ENCODE measurements around the gene SYT15.
"Not testable (repeated sequence)": the region's sequence is repeated elsewhere in the genome, so short reads cannot be mapped to it uniquely, and the experiment has no call there.

The SYT15 gene

DNA sequence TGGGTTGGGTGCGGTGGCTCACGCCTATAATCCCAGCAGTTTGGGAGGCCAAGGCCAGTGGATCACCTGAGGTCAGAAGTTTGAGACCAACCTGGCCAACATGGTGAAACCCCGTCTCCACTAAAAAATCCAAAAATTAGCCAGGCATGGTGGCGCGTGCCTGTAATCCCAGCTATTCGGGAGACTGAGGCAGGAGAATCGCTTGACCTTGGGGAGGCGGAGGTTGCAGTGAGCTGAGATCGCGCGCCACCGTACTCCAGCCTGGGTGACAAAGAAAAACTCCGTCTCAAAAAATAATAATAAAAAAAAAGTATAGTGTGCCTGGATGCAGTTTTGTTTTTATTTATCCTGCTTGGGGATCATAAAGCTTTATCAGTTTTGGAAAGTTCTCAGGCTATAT lies 14.4 kb downstream of the SYT15 start:
- not testable (repeated sequence) for DNase-seq

DNA sequence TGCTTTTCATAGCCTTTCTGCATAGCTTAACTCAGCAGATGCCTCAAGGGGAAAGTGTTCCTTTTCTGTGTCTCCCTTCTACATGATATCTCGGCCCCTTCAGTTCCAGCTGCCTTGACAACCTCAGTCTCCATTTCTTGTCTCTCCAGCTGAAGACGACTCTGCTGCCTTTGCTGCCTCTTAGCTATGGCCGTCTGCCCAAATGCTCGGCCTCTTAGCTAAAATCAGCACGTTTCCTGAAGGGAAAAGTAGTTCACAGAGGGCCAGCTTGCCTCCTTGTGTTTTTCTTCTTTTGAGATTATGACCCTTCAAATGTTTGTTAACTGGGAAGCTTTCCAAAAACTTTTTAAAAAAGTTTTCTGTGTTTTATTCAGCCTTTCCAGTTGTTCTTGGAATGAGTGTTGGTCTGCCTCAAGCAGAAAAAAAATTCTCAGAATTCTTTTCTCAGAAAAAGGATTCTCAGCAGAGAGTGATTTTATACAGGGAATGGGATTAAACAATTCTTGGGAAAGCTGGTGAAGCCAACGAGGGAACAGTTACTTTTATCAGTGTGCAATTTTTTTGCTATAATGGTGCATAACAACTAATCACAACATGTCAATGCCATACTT lies 15.6 kb downstream of the SYT15 start:
- not testable (repeated sequence) for DNase-seq

DNA sequence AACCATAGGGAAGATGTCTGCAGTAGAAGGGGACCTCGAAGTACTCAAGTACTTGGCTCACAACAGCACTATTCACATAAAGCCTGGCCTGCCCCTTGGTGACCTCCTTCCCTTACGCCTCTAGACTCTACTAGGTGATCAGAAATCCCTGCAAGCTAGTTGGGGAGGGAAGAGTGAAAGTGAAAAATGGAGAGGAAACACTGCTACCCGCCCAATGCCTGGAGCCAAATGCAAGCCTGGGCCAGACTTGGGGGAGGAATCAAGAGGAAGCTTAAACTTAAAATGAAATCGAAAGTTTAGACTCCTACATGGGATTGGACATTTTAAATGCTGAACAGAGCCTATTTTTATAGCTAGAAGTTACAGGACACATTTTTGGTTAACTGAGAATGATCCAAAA lies 17.6 kb downstream of the SYT15 start:
- not testable (repeated sequence) for DNase-seq

DNA sequence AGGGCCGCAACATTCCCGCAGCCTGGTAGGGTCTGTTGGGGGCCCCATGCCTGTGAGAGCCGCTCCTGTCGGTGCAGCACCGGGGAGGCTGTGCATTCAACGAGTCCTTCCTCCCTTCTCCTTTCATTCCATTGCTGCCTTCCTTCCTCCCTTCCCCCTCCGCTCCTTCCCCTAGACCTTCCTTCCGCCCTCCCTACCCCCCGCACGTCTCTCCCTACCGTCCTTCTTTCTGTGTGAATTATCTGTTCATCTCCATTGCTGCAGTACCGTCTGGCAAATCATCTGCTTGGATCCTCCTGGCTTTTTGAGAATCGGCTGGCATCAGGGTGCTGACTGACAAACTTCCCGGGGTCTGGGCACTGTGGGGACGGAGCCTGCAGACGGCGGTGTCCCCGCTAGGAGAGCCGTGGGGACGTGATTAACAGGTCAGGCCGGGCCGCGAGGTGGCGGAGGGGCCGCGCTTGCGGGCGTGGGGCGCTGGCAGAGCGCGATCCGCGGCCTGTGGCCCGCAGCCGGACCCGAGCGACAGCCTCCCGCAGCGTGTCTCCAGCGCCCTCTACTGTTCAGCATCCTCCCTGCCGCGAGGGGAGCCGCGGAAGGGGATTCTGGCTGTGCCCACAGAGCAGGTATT lies 18.8 kb downstream of the SYT15 start:
- DNase-seq: not testable (repeated sequence)

DNA sequence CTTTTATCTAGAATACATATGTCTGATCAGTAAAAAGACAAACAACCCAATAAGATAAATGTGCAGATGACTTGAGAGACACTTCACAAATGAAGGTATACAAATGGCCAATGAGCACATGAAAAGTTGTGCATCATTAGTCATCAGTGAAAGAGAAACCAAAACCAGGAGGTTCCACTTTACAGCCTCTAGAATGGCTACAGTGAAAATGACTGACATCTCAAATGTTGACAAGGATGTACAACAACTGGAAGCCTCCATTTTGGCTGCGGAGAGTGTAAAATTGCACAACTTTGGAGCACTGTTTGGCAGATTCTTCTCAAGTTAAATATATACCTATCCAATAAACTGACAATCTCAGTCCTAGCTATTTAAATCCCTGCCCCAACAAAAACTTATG lies 21.6 kb downstream of the SYT15 start:
- not testable (repeated sequence) for DNase-seq

DNA sequence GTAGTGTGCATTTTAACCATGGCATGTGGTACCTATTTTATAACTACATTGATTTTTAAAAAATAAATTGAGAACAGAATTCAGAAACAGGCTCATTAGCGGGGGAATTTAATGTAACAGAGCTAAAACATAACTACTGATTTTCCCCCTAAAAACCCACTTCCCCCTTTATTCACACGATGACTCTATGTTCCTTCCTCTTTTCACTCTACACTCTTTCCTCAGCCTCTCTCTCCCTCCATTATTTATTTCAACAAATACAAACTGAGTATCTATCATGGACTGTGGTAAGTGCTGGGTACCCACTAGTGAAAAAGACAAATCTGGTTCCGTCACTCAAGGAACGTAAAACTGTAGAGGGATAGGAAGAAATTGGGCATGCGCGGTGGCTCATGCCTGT lies 36.6 kb downstream of the SYT15 start:
- not testable (repeated sequence) for DNase-seq

DNA sequence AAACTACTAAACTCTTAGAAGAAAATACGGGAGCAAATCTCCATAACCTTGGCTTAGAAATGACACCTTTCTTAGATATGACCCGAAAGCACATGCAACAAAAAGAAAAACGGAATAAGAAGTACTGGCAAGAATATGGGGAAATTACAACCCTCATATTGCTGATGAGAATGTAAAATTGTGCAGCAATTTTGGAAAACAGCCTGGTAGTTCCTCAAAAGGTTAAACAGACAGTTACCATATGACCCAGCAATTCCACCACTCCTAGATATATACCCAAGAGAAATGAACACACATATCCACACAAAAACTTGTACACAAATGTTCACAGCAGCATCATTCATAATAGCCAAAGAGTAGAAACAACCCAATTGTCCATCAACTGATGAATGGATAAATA lies 37.3 kb downstream of the SYT15 start:
- DNase-seq: not testable (repeated sequence)

DNA sequence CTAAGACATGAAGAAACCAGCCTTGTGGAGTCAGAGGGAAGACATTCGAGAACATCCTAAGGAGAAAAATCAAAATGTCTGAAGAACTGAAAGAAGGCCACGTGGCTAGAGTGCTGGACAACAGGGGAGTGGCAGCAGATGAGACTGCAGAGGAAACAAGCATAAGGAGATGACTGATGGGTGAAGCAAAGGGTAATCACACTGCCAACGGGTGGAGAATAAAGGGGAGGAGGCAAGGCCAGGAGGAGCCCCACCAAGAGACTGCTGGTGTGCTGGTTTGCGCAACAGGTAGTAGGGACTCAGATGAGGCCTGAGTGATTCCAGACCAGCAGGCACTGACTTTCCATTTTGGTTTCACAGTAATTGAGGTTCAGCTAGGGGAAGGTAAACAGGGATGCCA lies 38.2 kb downstream of the SYT15 start:
- not testable (repeated sequence) for DNase-seq

DNA sequence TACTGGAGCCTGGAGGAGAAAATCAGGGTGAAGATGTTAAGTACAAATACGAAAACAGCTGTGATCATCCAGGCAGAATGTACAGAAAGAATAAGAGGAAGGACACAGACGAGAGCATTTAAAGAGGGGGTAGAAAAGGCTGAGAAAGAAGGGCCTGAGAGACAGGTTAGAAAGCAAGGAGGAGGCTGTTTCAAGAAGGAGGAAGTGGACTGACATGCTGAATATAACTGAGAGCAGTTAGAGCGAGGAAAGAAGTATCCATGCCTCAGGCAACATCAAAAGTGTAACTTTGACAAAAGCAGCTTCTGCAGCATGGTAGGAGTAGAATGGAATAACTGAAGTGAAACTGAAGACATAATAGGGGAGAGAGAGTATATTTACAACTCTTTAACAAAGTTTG lies 39.0 kb downstream of the SYT15 start:
- not testable (repeated sequence) for DNase-seq

DNA sequence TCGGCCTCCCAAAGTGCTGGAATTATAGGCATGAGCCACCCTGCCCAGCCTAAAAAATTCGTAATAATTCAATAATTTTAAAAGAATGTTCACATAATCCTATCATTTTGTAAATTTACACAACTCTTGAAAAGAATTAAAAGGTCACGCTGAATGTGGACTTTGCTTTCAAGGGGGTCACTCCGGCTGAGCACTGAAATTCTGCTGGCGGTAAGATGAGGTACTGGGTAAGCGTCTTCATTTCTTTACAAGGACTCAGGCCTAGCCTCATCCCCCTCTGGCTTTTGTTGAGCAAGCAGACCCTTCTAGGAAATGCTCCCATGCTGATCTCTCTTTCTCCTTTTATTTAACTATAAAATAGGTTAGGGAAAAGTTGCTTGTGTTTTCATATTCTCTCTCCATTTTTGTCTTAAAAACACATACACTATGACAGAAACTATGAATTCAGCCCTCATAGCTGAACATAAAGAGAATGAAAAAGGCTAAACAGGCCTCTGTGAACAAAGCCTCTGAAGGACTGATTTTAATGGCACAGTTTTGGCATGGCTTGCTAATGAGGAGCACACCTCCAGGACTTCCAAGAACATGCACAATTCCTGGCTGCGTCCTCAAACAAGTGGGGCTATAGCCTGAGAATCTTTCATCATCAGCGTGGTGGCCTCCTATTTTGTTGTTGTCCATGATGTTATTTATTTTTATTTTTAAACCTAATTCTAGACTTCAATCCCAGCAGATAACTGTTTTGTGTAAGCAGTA lies 45.1 kb downstream of the SYT15 start:
- not testable (repeated sequence) for DNase-seq

DNA sequence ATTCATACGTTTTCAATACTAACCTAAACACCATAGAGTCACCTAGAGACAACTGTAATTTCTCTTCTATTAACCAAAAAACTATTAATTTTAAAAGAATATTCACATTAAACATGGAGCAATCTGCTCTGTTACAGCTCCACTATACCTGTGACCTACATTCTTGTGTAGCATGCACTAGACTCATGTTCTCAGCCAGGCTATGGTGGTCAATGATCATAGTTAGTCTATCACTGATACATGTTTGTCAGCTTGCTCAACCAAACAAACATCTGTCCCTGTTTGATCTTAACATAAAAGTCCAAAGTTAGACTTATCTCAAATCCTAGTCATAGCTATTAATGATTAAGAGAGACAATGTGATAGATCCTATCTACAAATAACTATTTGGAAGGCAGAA lies 50.9 kb downstream of the SYT15 start:
- DNase-seq: not testable (repeated sequence)

DNA sequence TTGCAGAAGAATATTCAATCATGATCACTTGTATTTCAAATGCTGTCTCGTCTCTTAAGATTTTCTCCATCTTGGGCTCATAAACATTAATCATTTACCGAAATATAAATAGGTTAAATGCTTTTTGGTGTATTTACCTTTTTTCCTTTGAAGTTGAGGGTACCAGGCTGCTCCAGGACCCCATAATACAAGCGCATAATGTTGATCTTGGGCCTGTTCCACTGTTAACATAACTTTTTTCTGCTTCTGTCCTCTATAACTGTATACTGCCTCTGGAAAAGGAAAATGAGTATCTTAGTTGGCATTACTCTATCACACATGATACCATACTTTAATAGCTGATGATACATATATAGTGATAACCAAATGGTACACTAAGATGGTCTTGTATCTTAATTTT lies 51.9 kb downstream of the SYT15 start:
- DNase-seq: not testable (repeated sequence)

DNA sequence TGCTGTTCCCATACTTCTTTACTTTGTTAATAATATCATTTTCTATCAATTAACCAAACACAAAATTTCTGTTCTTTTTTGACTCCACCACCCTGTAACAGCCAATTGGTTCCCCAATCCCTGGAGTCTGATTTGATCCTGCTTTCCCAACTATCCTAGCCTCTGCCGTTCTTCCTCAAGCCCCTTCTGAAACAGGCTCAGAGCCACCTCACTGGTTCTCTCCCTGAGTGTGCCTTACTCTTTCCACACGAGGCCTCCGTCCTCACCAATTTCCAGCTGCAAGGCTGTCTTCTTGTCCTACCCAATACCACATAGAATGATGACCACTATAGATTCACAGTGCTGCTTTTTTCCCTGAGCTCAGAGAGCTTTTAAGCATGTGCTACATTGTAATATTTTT lies 52.8 kb downstream of the SYT15 start:
- not testable (repeated sequence) for DNase-seq

DNA sequence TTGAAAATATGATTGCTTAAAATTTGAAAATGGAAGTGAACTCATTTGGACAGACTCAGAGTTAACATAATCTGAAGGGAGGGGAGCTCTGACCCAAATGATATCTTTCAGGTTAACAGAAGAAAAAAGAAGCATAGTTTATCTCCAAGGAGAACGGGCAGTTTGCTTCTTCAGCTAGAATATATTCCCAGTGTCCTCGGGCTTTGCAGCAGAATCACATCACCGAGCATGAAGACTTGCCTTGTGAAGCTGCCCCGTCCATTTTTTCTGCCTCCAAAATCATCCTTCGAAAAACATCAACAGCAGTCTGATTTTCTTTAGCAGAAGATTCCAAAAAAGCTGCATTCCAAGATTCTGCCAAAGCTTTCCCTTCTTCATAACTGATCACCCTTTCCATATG lies 55.8 kb downstream of the SYT15 start:
- not testable (repeated sequence) for DNase-seq

DNA sequence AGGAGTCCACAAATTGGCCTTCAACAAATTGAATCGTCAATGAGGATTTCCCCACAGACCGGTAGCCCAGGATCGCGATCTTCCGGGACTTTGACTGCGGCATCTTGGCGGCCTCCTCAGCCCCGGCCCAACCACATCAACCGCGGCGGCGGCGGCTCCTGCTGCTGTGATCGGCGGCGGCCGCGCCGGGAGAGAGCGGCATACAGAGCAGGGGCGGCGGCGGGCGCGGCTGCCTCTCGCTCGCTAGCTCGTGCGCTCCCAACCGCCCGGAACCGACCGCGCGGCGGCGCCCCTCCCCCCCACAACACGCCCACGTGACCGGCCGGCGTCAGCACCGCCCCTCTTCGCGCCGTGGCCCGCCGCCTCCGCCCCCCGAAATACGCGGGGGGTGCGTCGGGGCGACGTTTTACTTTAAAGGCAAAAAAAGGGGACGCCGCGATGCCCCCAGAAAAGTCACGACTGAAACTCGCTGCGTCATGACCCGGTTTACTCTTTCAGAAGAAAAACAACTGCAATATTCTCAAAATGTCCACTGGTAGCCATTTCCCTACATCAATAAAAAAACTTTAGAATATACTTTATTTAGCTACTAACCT lies 56.5 kb downstream of the SYT15 start:
- not testable (repeated sequence) for DNase-seq

DNA sequence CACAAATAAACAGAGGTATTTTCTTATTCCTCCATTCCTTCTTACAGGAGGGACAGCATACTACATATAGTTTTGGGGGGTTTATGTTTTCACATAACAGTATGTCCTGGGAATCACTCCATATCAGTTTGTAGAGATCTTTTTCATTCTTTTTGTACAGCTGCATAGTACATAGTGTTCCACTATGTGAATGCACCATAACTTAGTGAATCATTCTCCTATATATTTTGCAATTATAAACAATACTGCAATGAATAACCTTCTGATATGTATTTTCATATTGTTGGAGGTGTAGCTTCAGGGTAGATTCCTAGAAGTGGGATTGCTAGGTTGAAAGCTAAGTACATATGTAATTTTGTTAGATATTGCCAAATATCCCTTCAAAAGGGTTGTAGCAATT lies 61.1 kb downstream of the SYT15 start:
- DNase-seq: not testable (repeated sequence)

All from NCI-H82 (cell line).